ENCODE results near the gene ACE. TPM values are rescaled to one million over a fixed set of nuclear protein-coding genes. Genes with fewer than 3 reads are reported as not detected.

Gene ACE
- total and polyA plus RNA-seq, 2 experiments from 2014 or later: 0.82 to 9.1 TPM

- Histone ChIP-seq H3K36me3 (ENCODE audit: insufficient read depth) (no peaks in the 10 kb centered on the region), H3F3A (replicated peaks; ENCODE audit: low read depth) (no peaks in the 10 kb centered on the region), H3K9me2 (ENCODE audit: insufficient read depth) (0 out of 2 replicates have a peak, but pooled peaks cover 1% of the 10 kb centered on the region), H4K20me1 (replicated peaks; ENCODE audit: insufficient read depth) (no peaks in the 10 kb centered on the region), H3K4me3 (no peak overlapping the region), H3K4me2 (no peak overlapping the region), H3K4me1 (ENCODE audit: insufficient read depth) (no peaks in the 10 kb centered on the region), H2AFZ (no peak overlapping the region), H3K27me3 (ENCODE audit: insufficient read depth) (no peaks in the 10 kb centered on the region), H3K79me2 (replicated peaks; ENCODE audit: insufficient read depth) (no peaks in the 10 kb centered on the region), H3K27ac (ENCODE audit: low read depth) (no peak overlapping the region)
- DNase-seq (ENCODE audit: low spot score) (no peak), ATAC-seq (no peak)
- no peak overlapping the region for H3K4me3 Mint-ChIP-seq
- H3K9me3 Mint-ChIP-seq: peaks cover 5% of the 10 kb centered on the region; the same call in 1 of the 3 replicates
- TF ChIP-seq ZNF114 (CRISPR knock-in tag; IDR thresholded peaks at IDR 0.05): no peak
- TF ChIP-seq ZNF462 (CRISPR knock-in tag; IDR thresholded peaks at IDR 0.05): no peak
- TF ChIP-seq EZH2 (IDR thresholded peaks at IDR 0.05; ENCODE audit: low read depth, unreplicated experiment): no peak
- TF ChIP-seq STAT1 (IDR thresholded peaks at IDR 0.05; ENCODE audit: unreplicated experiment): no peak
- no peak for TF ChIP-seq REST (IDR thresholded peaks at IDR 0.05; ENCODE audit: unreplicated experiment)
- no peak for TF ChIP-seq JUNB (IDR thresholded peaks at IDR 0.05; ENCODE audit: unreplicated experiment)
- no peak for TF ChIP-seq POLR2AphosphoS5 (IDR thresholded peaks at IDR 0.05; ENCODE audit: low read depth)
- no peak for TF ChIP-seq ETS1 (IDR thresholded peaks at IDR 0.05)
- no peak for TF ChIP-seq ZNF331 (CRISPR knock-in tag; IDR thresholded peaks at IDR 0.05; ENCODE audit: low read depth)
- TF ChIP-seq CTCF (conservative IDR thresholded peaks at IDR 0.05; ENCODE audit: low read depth in 2 of 2): no peak
- no peak for TF ChIP-seq NANOG (IDR thresholded peaks at IDR 0.05; ENCODE audit: borderline replicate concordance)
- no peak for TF ChIP-seq EZH2phosphoT487 (IDR thresholded peaks at IDR 0.05; ENCODE audit: unreplicated experiment)
- H3K27me3 Mint-ChIP-seq (ENCODE audit: insufficient read depth, low read depth, poor library complexity): peaks cover 5% of the 10 kb centered on the region
- H3K36me3 Mint-ChIP-seq (ENCODE audit: low read depth): no peaks in the 10 kb centered on the region
- no peaks in the 10 kb centered on the region for H3K4me1 Mint-ChIP-seq
- H3K27ac Mint-ChIP-seq: no peak overlapping the region
Observed at GRCh38 chr17:63511331-63511730, 34.5 kb downstream of the ACE start.
